Astrocyte (in vitro differentiated cells and primary cell): ENCODE measurements around the gene LRSAM1. TPM values are rescaled to one million over a fixed set of nuclear protein-coding genes. Genes with fewer than 3 reads are reported as not detected.

Source experiments
- DNase-seq: peaks from one replicate; pipeline ENCODE4 v3.0.0-alpha.2; 2010; ENCODE audit warnings: low read depth
- FAIRE-seq: peaks from 2 replicates; lab custom pipeline; 2011; peaks lifted over from hg19 to GRCh38; lab: Jason Lieb, UNC
- H2AFZ ChIP-seq: 2 replicates; pipeline ENCODE4 v1.6.0; 2012; ENCODE audit warnings: low read depth, low read length, inconsistent platforms
- H3K27ac ChIP-seq: 2 replicates; pipeline ENCODE4 v1.5.1; 2011; ENCODE audit warnings: low read depth, low read length, inconsistent platforms
- H3K27me3 ChIP-seq: 2 replicates; pipeline ENCODE4 v1.6.0; 2011; ENCODE audit warnings: low read length, inconsistent platforms; ENCODE audit not compliant: insufficient read depth
- H3K36me3 ChIP-seq: 2 replicates; pipeline ENCODE4 v1.5.1; 2011; ENCODE audit warnings: low read length, inconsistent platforms; ENCODE audit not compliant: insufficient read depth
- H3K4me1 ChIP-seq: 2 replicates; pipeline ENCODE4 v1.5.1; 2011; ENCODE audit warnings: low read length, inconsistent platforms; ENCODE audit not compliant: insufficient read depth
- H3K4me2 ChIP-seq: 2 replicates; pipeline ENCODE4 v1.6.0; 2012; ENCODE audit warnings: low read length, inconsistent platforms
- H3K4me3 ChIP-seq: 2 replicates; pipeline ENCODE4 v1.5.1; 2011; ENCODE audit warnings: low read depth, mild to moderate bottlenecking, low read length, inconsistent platforms; ENCODE audit not compliant: insufficient read depth
- H3K79me2 ChIP-seq: 2 replicates; pipeline ENCODE4 v1.6.0; 2012; ENCODE audit warnings: mild to moderate bottlenecking, low read length, inconsistent platforms; ENCODE audit not compliant: insufficient read depth
- H3K9ac ChIP-seq: 2 replicates; pipeline ENCODE4 v1.6.0; 2012; ENCODE audit warnings: mild to moderate bottlenecking, low read length, inconsistent platforms
- H3K9me3 ChIP-seq: 2 replicates; pipeline ENCODE4 v1.5.1; 2012; ENCODE audit warnings: low read depth, mild to moderate bottlenecking, low read length, inconsistent platforms; ENCODE audit not compliant: insufficient read depth
- H4K20me1 ChIP-seq: 2 replicates; pipeline ENCODE4 v1.6.0; 2012; ENCODE audit warnings: low read length, inconsistent platforms; ENCODE audit not compliant: insufficient read depth
- H3K27ac Mint-ChIP-seq: one replicate; pipeline ENCODE4 v1.8.0; 2021; ENCODE audit warnings: mild to moderate bottlenecking, mixed read lengths; ENCODE audit not compliant: unreplicated experiment
- H3K27me3 Mint-ChIP-seq: one replicate; pipeline ENCODE4 v1.8.0; 2021; ENCODE audit warnings: low read depth, mixed read lengths; ENCODE audit not compliant: unreplicated experiment
- H3K36me3 Mint-ChIP-seq: one replicate; pipeline ENCODE4 v1.8.0; 2021; ENCODE audit warnings: low read depth, mixed read lengths; ENCODE audit not compliant: unreplicated experiment
- H3K4me1 Mint-ChIP-seq: one replicate; pipeline ENCODE4 v1.8.0; 2021; ENCODE audit warnings: low read depth, mixed read lengths; ENCODE audit not compliant: unreplicated experiment
- H3K4me3 Mint-ChIP-seq: one replicate; pipeline ENCODE4 v1.8.0; 2021; ENCODE audit warnings: mild to moderate bottlenecking, moderate library complexity, mixed read lengths; ENCODE audit not compliant: unreplicated experiment
- H3K9me3 Mint-ChIP-seq: one replicate; pipeline ENCODE4 v1.8.0; 2021; ENCODE audit warnings: mild to moderate bottlenecking, mixed read lengths; ENCODE audit not compliant: unreplicated experiment
- CTCF ChIP-seq: IDR thresholded peaks from 2 replicates; pipeline ENCODE4 v1.5.1; 2011; ENCODE audit warnings: low read depth, mild to moderate bottlenecking, inconsistent platforms, low read length, moderate library complexity; ENCODE audit not compliant: insufficient read depth
- EZH2 ChIP-seq: IDR thresholded peaks from 2 replicates; pipeline ENCODE4 v1.6.1; 2012; ENCODE audit warnings: mild to moderate bottlenecking, low read length, inconsistent platforms; ENCODE audit not compliant: insufficient read depth
- total RNA-seq: library from RNA; stranded (reverse); gene quantifications from 2 replicates; pipeline ENCODE4 v1.2.1, GENCODE V29; 2021

The LRSAM1 gene
- total RNA-seq, 1 donor from 2014 or later = 18.7 TPM

GRCh38 chr9:127451858-127452656 lies 747 bp downstream of the LRSAM1 start:
- Histone ChIP-seq H3K27me3 (no peaks in the 10 kb centered on the region), H3K9ac (peak overlapping the region; percentile 96), H3K4me1 (peaks cover 27% of the 10 kb centered on the region), H3K4me3 (peak overlapping the region; percentile 78), H3K9me3 (no peaks in the 10 kb centered on the region), H2AFZ (peak overlapping the region; percentile 89), H3K27ac (peak overlapping the region; percentile 72), H4K20me1 (peaks cover 40% of the 10 kb centered on the region), H3K4me2 (peak overlapping the region; percentile 92), H3K79me2 (peaks cover 42% of the 10 kb centered on the region), H3K36me3 (peaks cover 34% of the 10 kb centered on the region)
- FAIRE-seq = no peak
- Mint-ChIP-seq H3K4me3 (peak overlapping the region; percentile 99), H3K36me3 (peaks cover 49% of the 10 kb centered on the region), H3K27me3 (no peaks in the 10 kb centered on the region), H3K9me3 (peaks cover 6% of the 10 kb centered on the region), H3K27ac (peak overlapping the region; percentile 98), H3K4me1 (peaks cover 19% of the 10 kb centered on the region)
- no peak for TF ChIP-seq CTCF
- no peak for TF ChIP-seq EZH2
- peak; percentile 29 for DNase-seq

- peak overlapping the region; percentile 92 for H3K4me2 ChIP-seq
- H3K27ac ChIP-seq = no peak overlapping the region
- FAIRE-seq (no peak), DNase-seq (peak; percentile 25)
- Mint-ChIP-seq H3K9me3 (peaks cover 4% of the 10 kb centered on the region), H3K4me1 (peaks cover 16% of the 10 kb centered on the region), H3K4me3 (peak overlapping the region; percentile 99), H3K27ac (no peak overlapping the region), H3K36me3 (peaks cover 46% of the 10 kb centered on the region), H3K27me3 (no peaks in the 10 kb centered on the region)
- H3K36me3 ChIP-seq = peaks cover 28% of the 10 kb centered on the region
- peak overlapping the region; percentile 78 for H3K4me3 ChIP-seq
- H2AFZ ChIP-seq = no peak overlapping the region
- H3K9me3 ChIP-seq = no peaks in the 10 kb centered on the region
- no peak for TF ChIP-seq CTCF
- TF ChIP-seq EZH2 = no peak
- H3K79me2 ChIP-seq = peaks cover 42% of the 10 kb centered on the region
- no peak overlapping the region for H3K9ac ChIP-seq
- peaks cover 27% of the 10 kb centered on the region for H3K4me1 ChIP-seq
- peaks cover 33% of the 10 kb centered on the region for H4K20me1 ChIP-seq
- H3K27me3 ChIP-seq = no peaks in the 10 kb centered on the region
These were observed 1.4 kb downstream of the LRSAM1 start for GRCh38 chr9:127452691-127453090.
